GM21423 (cell line): ENCODE measurements around the gene FOXRED1.
A peak's percentile ranks its signal among the peaks of the same experiment; 100 is the strongest.

ENCODE experiments used
- ATAC-seq: cut with Tn5 transposase; IDR thresholded peaks from one replicate; pipeline ENCODE4 v1.9.1; 2021; ENCODE audit warnings: mild to moderate bottlenecking, moderate library complexity; ENCODE audit not compliant: unreplicated experiment

FOXRED1 gene

GRCh38 chr11:126310200-126310991, 41.4 kb downstream of the FOXRED1 start:
- ATAC-seq, result peak; percentile 35

DNA sequence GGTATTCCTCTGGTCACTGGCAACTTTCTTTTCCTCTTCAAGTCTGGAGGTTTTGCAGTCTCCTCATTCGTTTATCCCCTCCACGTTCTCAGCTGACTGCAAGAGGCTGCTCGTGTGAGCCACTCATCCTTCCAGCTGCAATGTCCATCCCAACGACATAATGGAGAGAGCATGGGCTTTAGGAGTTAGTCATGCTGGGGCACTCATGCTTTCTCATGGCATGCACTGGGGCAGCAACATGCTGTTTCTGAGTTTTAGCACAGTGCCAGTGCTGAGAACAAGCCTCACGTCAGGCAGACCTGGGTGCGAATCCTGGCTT, 42.0 kb downstream of the FOXRED1 start:
- ATAC-seq, result no peak

GRCh38 chr11:126311401-126312291, 42.7 kb downstream of the FOXRED1 start:
- ATAC-seq, result peak; percentile 67

DNA sequence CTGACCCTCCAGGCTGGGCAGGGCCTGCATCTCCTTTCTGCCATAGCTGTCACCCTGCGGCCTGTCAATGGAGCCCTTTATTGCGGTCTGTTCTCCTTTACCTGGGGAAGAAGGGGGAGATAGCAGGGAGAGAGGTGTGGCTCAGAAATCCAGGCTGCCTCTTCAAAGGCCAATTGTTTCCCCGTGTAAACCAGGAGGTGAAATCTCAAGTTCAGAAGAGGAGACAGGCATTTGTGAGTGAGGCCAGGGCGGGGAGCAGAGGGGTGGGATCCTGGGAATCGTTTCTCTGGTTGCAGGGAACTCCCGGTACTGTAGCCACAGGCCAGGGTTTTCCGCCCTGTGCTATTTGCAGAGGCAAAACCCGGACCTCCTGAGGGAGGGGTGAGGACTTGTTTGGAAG, 44.0 kb downstream of the FOXRED1 start:
- ATAC-seq, result no peak

- no peak for ATAC-seq
These were observed 44.9 kb downstream of the FOXRED1 start for GRCh38 chr11:126313826-126314225.

GRCh38 chr11:126317432-126317755, 48.4 kb downstream of the FOXRED1 start:
- no peak for ATAC-seq

DNA sequence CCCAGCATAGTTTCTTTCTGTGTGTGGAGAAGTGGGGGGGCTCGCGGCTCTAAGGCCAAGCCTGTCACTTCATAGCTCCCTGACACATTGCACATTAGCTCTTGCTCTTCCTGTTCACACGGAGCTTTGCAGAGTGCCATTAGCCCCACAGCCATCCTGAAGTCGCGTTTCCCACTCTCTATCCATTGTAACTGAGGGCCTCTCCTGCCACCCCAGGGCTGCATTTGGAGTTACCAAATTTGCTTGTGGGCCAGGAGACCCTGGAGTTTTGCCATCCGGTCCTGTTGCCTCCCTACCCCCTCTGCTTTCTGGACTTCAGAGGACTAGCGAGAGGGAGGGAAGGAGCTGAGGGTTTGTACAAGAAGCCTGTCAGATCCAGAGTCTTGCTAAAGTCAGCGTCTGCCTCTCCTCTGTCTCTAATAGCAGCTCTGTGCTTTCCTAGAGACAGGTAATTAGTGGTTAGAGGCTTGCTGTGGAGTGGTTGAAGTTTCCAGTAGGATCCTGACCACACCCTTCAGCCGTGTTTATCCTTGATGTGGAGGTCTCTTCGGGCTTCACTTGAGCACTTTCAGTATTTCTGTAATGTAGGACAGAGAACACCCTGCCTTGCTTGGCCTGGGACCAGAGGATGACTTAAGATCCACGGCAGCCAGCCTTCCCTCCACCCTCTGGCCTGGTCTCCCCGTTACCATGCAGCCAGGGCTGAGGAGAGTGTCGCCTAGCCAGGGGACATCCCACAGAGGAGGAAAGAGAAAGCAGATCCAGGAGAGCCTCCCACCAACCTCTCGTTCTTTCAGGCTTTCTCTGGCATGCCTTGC, 49.0 kb downstream of the FOXRED1 start:
- peak; percentile 46 for ATAC-seq

- peak; percentile 86 for ATAC-seq
These were observed 49.8 kb downstream of the FOXRED1 start for GRCh38 chr11:126318574-126319373.

GRCh38 chr11:126319374-126319740, 50.4 kb downstream of the FOXRED1 start:
- ATAC-seq, result no peak

GRCh38 chr11:126322996-126323395, 54.0 kb downstream of the FOXRED1 start:
- ATAC-seq, result no peak

DNA sequence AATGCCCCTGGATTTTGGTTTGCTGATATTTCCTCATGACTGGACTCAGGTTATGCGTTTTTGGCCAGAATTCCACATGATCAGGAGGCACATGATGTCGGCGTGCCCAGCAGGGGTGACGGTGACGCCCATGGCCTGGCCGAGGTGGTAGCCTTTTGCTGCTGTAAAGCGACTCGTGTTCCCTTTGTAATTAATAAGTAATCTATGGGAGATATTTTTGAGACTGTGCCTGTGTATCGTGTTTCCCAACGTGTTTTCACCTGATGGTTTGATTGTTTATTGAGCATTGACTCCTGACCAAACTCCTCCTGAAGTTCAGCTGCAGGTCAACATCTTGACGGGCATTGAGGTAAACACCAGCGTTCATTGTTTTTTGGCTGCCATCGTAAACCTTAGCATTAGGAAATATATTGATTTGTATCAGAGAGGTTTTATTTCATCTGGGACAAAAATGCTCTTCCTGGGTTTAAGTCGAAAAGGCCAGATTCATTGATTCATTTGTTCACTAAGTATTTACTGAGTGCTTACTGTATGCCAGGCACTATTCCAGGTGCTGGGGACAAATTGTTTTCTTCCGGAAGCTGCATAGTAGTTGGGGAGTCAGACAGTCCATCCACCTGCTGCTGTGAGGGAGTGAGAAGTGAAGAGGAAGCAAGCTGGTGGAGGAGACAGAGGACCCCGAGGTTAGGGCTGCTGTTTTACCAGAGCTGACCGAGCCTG, 58.5 kb downstream of the FOXRED1 start:
- no peak for ATAC-seq
